ENCODE data around the gene POMT1. TPM values are rescaled to one million over a fixed set of nuclear protein-coding genes. Genes with fewer than 3 reads are reported as not detected.
A peak's percentile ranks its signal among the peaks of the same experiment; 100 is the strongest.

POMT1 gene
- total RNA-seq, 2 donors from 2014 or later, result 13.7 to 16.4 TPM

GRCh38 chr9:131477816-131478419 lies 24.8 kb upstream of the POMT1 start:
- peaks cover 97% of the 10 kb centered on the region for H3K36me3 ChIP-seq
- peak overlapping the region in 1 of 2 donors; percentile 61 for H3K27ac ChIP-seq
- H3K27me3 ChIP-seq, result no peaks in the 10 kb centered on the region
- H3K4me1 ChIP-seq, result peaks cover 0 to 32% of the 10 kb centered on the region in 2 donors
- no peak overlapping the region for H3K4me3 ChIP-seq
- DNase-seq (ENCODE audit: low spot score), result no peak
- no peak for TF ChIP-seq CTCF (IDR thresholded peaks at IDR 0.05)
- H3K9me3 ChIP-seq, result no peaks in the 10 kb centered on the region

- Histone ChIP-seq H3K36me3 (peaks cover 97% of the 10 kb centered on the region), H3K27ac (peak overlapping the region in 1 of 2 donors; percentile 61), H3K9me3 (no peaks in the 10 kb centered on the region), H3K4me1 (peaks cover 0 to 34% of the 10 kb centered on the region in 2 donors), H3K27me3 (no peaks in the 10 kb centered on the region), H3K4me3 (no peak overlapping the region)
- peak; percentile 52 to 74 for TF ChIP-seq CTCF (IDR thresholded peaks at IDR 0.05)
- no peak for DNase-seq (ENCODE audit: low spot score)
Observed at GRCh38 chr9:131478421-131478868, 24.3 kb upstream of the POMT1 start.

GRCh38 chr9:131478911-131479310 lies 23.8 kb upstream of the POMT1 start:
- Histone ChIP-seq H3K36me3 (peaks cover 97% of the 10 kb centered on the region), H3K9me3 (no peaks in the 10 kb centered on the region), H3K4me1 (peaks cover 0 to 38% of the 10 kb centered on the region in 2 donors), H3K27me3 (no peaks in the 10 kb centered on the region), H3K4me3 (no peak overlapping the region), H3K27ac (no peak overlapping the region)
- TF ChIP-seq CTCF (IDR thresholded peaks at IDR 0.05), result no peak
- DNase-seq (ENCODE audit: low spot score), result no peak

- Histone ChIP-seq H3K27me3 (no peaks in the 10 kb centered on the region), H3K4me1 (peaks cover 0 to 51% of the 10 kb centered on the region in 2 donors), H3K9me3 (no peaks in the 10 kb centered on the region), H3K27ac (no peak overlapping the region), H3K36me3 (peaks cover 97% of the 10 kb centered on the region), H3K4me3 (no peak overlapping the region)
- no peak for DNase-seq (ENCODE audit: low spot score)
- TF ChIP-seq CTCF (IDR thresholded peaks at IDR 0.05), result no peak
Observed at GRCh38 chr9:131480258-131480657, 22.5 kb upstream of the POMT1 start.

- peak overlapping the region; percentile 79 to 87 for H3K27ac ChIP-seq
- H3K9me3 ChIP-seq, result no peaks in the 10 kb centered on the region
- H3K4me1 ChIP-seq, result peaks cover 0 to 46% of the 10 kb centered on the region in 2 donors
- no peak for TF ChIP-seq CTCF (IDR thresholded peaks at IDR 0.05)
- no peak for DNase-seq (ENCODE audit: low spot score)
- H3K4me3 ChIP-seq, result no peak overlapping the region
- no peaks in the 10 kb centered on the region for H3K27me3 ChIP-seq
- H3K36me3 ChIP-seq, result peaks cover 97% of the 10 kb centered on the region
Observed at GRCh38 chr9:131481441-131482342, 21.0 kb upstream of the POMT1 start.

Data from right atrium auricular region (tissue), 2 donors.